ENCODE data around the gene IL36A.

Gene IL36A, protein sequence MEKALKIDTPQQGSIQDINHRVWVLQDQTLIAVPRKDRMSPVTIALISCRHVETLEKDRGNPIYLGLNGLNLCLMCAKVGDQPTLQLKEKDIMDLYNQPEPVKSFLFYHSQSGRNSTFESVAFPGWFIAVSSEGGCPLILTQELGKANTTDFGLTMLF

DNA sequence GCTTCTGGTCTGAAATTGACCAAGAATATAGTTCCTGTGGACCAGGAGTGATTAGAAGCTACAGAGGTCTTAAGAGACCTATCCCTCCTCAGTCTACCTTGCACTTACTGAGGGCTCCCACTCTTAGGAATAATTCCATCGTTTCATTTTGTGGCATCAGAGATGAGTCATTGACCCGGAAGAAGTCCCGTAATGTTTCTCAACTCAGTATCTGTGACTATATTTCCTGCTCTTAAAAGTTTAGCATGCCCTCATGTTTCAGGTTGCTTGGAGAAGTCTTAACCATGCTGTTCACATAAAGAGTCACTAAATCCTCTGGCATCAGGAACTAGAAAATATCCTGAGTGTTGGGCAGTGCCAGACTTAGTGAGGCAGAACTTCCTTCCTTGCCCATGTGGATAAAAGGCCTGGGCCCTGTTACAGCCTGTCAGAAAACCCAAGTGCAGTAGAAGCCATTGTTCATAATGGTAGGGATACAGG lies at the start of gene IL36A:
TSS of gene IL36A (plus strand) at position 430 of the 480 bp plus-strand sequence. CDS start 413 bp downstream, outside the sequence.
- TF ChIP-seq, protein P1, sequence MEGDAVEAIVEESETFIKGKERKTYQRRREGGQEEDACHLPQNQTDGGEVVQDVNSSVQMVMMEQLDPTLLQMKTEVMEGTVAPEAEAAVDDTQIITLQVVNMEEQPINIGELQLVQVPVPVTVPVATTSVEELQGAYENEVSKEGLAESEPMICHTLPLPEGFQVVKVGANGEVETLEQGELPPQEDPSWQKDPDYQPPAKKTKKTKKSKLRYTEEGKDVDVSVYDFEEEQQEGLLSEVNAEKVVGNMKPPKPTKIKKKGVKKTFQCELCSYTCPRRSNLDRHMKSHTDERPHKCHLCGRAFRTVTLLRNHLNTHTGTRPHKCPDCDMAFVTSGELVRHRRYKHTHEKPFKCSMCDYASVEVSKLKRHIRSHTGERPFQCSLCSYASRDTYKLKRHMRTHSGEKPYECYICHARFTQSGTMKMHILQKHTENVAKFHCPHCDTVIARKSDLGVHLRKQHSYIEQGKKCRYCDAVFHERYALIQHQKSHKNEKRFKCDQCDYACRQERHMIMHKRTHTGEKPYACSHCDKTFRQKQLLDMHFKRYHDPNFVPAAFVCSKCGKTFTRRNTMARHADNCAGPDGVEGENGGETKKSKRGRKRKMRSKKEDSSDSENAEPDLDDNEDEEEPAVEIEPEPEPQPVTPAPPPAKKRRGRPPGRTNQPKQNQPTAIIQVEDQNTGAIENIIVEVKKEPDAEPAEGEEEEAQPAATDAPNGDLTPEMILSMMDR (conservative IDR thresholded peaks at IDR 0.05; ENCODE audit: low read depth, low read length) = no peak
- H3K4me3 ChIP-seq (ENCODE audit: low read length) = no peak within 1 kb of the TSS
- DNase-seq (ENCODE audit: low read depth) = no peak

DNA sequence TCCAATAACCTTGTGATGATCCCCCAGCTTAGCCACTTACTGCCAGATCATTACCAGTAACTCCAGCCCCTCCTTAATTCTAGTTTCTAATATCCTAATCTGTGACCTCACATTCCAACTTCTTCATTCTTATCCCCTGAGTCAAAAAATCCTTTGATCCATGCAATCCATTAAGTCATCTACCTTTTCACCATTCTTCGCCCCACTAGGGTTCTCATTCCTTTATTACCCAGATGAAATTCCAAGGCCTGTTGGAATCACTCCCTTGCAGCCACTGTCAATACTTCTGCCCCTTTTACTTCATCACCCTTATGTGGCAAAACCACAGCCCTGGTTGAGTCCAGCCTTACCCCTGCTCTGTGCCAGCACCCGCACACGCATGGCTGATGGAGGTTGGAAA lies 47.7 kb upstream of the IL36A start:
- H3K4me3 ChIP-seq (ENCODE audit: low read length) = no peak overlapping the region
- TF ChIP-seq, protein P1 (conservative IDR thresholded peaks at IDR 0.05; ENCODE audit: low read depth, low read length) = peak; percentile 1
- DNase-seq (ENCODE audit: low read depth) = no peak

DNA sequence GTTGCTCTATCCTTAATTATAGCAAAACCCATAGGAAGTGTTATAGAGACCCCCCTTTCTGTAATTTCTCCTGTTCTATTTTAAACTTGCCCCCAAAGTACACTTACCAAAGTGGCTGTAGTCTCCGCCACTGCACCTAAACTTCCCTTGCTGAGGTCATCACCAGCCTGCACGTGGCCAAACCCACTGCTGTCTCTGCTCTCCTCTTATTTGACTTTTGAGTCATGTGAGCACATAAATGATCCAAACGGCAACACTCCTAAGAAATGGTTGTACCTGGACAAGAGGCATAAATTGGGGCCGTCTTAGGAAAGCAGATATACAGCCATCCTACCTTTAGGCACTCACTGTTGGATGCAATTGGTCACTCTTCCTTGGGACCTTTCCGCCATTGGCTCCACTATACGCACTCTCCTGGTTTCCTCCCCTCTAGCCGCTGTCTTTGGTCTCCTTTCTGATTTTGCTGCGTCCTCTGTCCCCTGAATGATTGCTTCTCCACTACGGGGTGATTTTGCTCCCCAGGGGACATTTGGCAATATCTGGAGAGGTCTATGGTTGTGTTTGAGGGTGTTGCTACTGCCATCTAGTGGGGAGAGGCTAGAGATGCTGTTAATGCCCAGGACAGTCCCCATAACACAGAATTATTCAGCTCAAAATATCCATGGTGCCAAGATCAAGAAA lies 46.7 kb upstream of the IL36A start:
- TF ChIP-seq, protein P1 (conservative IDR thresholded peaks at IDR 0.05; ENCODE audit: low read depth, low read length) = peak; percentile 95
- no peak for DNase-seq (ENCODE audit: low read depth)
- no peak overlapping the region for H3K4me3 ChIP-seq (ENCODE audit: low read length)

DNA sequence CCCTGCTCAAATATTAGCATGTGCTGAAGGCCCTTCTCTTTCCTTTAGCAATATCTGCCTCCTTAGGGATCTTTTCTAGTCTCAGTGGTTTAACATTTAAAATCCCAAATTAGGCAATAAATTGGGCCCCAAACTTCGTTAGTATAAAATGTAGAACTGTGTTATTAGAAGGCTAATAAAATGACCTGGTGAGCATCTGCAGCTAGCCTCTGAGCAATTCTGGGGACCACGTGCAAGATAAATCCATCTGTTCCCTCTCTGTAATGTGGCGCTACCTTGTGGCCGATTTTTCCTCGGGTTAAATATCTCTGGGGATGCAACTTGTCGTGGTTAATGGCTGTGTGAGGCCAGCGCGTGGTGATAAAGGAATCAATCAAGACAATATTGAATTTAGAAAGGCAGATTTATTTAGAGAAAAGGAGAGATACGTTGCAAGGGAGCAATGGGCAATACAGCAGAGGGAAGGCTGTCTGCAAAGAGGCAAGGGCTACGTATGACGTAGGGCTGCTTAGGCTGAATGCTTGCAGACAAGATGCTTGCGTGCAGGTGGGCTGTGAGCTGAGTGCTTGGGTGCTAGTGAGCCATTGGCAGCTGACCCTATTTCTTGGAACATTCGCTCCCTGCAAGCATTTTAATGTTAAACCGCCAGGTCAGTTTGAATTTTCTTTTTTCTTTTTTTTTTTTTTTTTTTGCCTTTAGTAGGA lies 46.0 kb upstream of the IL36A start:
- DNase-seq (ENCODE audit: low read depth) = no peak
- TF ChIP-seq, protein P1 (conservative IDR thresholded peaks at IDR 0.05; ENCODE audit: low read depth, low read length) = no peak
- H3K4me3 ChIP-seq (ENCODE audit: low read length) = no peak overlapping the region

DNA sequence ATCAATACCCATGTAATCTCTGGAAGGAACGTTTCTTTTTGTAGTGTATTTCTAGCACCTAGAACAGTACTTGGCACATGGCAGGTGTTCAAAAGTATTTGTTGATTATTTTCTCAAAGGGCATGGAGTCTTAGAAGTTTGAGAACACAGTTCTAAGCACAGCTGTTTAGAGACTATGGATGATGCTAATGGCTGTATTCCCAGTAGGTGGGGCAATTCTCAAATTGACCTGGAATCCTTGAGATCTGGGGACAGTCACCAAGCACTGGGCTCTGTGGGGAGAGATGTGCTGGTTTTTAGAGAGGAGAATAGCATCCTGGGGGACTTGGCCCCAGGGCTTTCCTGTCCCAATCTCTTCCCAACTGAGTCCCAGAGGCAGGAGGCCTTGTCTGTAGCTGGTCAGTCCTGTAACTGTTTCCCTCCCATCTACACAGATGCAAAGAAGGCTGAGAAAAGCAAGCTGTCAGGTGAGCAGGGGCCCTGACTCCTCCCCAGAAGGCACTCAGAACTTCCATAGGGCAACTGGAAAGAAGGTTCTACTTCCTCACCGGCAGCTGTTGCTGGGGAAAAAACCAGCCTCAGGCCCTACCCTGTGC lies 44.9 kb upstream of the IL36A start:
- no peak for DNase-seq (ENCODE audit: low read depth)
- TF ChIP-seq, protein P1 (conservative IDR thresholded peaks at IDR 0.05; ENCODE audit: low read depth, low read length) = peak; percentile 33
- no peak overlapping the region for H3K4me3 ChIP-seq (ENCODE audit: low read length)

DNA sequence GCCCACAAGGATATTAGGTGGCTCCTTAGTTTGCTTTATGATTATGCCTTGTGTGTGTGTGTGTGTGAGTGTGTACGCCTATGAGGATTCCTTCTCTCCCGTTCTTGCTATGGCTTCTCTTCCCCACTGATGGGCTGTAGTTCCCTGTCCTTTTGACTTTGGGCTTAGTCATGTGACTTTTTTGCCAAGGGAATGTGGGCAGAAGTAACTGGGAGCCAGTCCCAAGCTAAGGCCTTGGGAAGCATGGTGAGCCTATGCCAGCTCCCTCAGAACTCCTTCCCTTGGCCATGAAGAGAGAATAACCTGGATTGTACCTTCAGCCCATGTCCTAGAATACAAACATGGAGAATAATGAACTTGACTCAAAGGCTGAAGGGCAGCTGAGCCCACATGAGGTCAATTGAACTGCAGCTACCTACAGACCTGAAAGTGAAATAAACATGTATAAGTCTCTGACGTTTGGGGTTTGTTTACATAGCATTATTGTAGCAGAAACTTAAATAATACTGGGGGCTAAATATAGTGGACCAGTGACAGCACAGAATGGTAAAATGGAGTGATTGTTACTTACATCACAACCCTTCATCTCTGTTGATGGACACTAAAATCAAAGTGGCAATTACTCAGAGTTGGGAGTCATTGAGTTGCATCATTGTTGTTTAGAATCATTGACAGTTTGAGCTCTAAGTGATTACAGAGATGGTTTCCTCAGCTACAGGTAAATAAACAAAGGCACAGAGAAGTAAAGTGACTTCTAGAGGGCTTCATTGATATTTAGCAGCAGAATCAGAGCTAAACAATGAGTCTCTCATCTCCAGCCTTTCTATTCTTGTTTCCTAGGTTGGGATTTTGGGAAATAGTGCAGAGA lies 42.7 kb upstream of the IL36A start:
- TF ChIP-seq, protein P1 (conservative IDR thresholded peaks at IDR 0.05; ENCODE audit: low read depth, low read length) = no peak
- DNase-seq (ENCODE audit: low read depth) = no peak
- no peak overlapping the region for H3K4me3 ChIP-seq (ENCODE audit: low read length)

All from retinal pigment epithelial cell (primary cell).